Astrocyte (in vitro differentiated cells and primary cell): Measurements from ENCODE around the gene DGKG. TPM values are rescaled to one million over a fixed set of nuclear protein-coding genes. Genes with fewer than 3 reads are reported as not detected.

Experiments used
- DNase-seq: peaks from one replicate; pipeline ENCODE4 v3.0.0-alpha.2; 2010; ENCODE audit warnings: low read depth
- FAIRE-seq: peaks from 2 replicates; lab custom pipeline; 2011; peaks lifted over from hg19 to GRCh38; lab: Jason Lieb, UNC
- H2AFZ ChIP-seq: 2 replicates; pipeline ENCODE4 v1.6.0; 2012; ENCODE audit warnings: low read depth, low read length, inconsistent platforms
- H3K27ac ChIP-seq: 2 replicates; pipeline ENCODE4 v1.5.1; 2011; ENCODE audit warnings: low read depth, low read length, inconsistent platforms
- H3K27me3 ChIP-seq: 2 replicates; pipeline ENCODE4 v1.6.0; 2011; ENCODE audit warnings: low read length, inconsistent platforms; ENCODE audit not compliant: insufficient read depth
- H3K36me3 ChIP-seq: 2 replicates; pipeline ENCODE4 v1.5.1; 2011; ENCODE audit warnings: low read length, inconsistent platforms; ENCODE audit not compliant: insufficient read depth
- H3K4me1 ChIP-seq: 2 replicates; pipeline ENCODE4 v1.5.1; 2011; ENCODE audit warnings: low read length, inconsistent platforms; ENCODE audit not compliant: insufficient read depth
- H3K4me2 ChIP-seq: 2 replicates; pipeline ENCODE4 v1.6.0; 2012; ENCODE audit warnings: low read length, inconsistent platforms
- H3K4me3 ChIP-seq: 2 replicates; pipeline ENCODE4 v1.5.1; 2011; ENCODE audit warnings: low read depth, mild to moderate bottlenecking, low read length, inconsistent platforms; ENCODE audit not compliant: insufficient read depth
- H3K79me2 ChIP-seq: 2 replicates; pipeline ENCODE4 v1.6.0; 2012; ENCODE audit warnings: mild to moderate bottlenecking, low read length, inconsistent platforms; ENCODE audit not compliant: insufficient read depth
- H3K9ac ChIP-seq: 2 replicates; pipeline ENCODE4 v1.6.0; 2012; ENCODE audit warnings: mild to moderate bottlenecking, low read length, inconsistent platforms
- H3K9me3 ChIP-seq: 2 replicates; pipeline ENCODE4 v1.5.1; 2012; ENCODE audit warnings: low read depth, mild to moderate bottlenecking, low read length, inconsistent platforms; ENCODE audit not compliant: insufficient read depth
- H4K20me1 ChIP-seq: 2 replicates; pipeline ENCODE4 v1.6.0; 2012; ENCODE audit warnings: low read length, inconsistent platforms; ENCODE audit not compliant: insufficient read depth
- H3K27ac Mint-ChIP-seq: one replicate; pipeline ENCODE4 v1.8.0; 2021; ENCODE audit warnings: mild to moderate bottlenecking, mixed read lengths; ENCODE audit not compliant: unreplicated experiment
- H3K27me3 Mint-ChIP-seq: one replicate; pipeline ENCODE4 v1.8.0; 2021; ENCODE audit warnings: low read depth, mixed read lengths; ENCODE audit not compliant: unreplicated experiment
- H3K36me3 Mint-ChIP-seq: one replicate; pipeline ENCODE4 v1.8.0; 2021; ENCODE audit warnings: low read depth, mixed read lengths; ENCODE audit not compliant: unreplicated experiment
- H3K4me1 Mint-ChIP-seq: one replicate; pipeline ENCODE4 v1.8.0; 2021; ENCODE audit warnings: low read depth, mixed read lengths; ENCODE audit not compliant: unreplicated experiment
- H3K4me3 Mint-ChIP-seq: one replicate; pipeline ENCODE4 v1.8.0; 2021; ENCODE audit warnings: mild to moderate bottlenecking, moderate library complexity, mixed read lengths; ENCODE audit not compliant: unreplicated experiment
- H3K9me3 Mint-ChIP-seq: one replicate; pipeline ENCODE4 v1.8.0; 2021; ENCODE audit warnings: mild to moderate bottlenecking, mixed read lengths; ENCODE audit not compliant: unreplicated experiment
- CTCF ChIP-seq: IDR thresholded peaks from 2 replicates; pipeline ENCODE4 v1.5.1; 2011; ENCODE audit warnings: low read depth, mild to moderate bottlenecking, inconsistent platforms, low read length, moderate library complexity; ENCODE audit not compliant: insufficient read depth
- EZH2 ChIP-seq: IDR thresholded peaks from 2 replicates; pipeline ENCODE4 v1.6.1; 2012; ENCODE audit warnings: mild to moderate bottlenecking, low read length, inconsistent platforms; ENCODE audit not compliant: insufficient read depth
- total RNA-seq: library from RNA; stranded (reverse); gene quantifications from 2 replicates; pipeline ENCODE4 v1.2.1, GENCODE V29; 2021

DGKG gene
- total RNA-seq, 1 donor from 2014 or later = 0.64 TPM

- DNase-seq (peak; percentile 89), FAIRE-seq (no peak)
- peaks cover 22% of the 10 kb centered on the region for H3K36me3 Mint-ChIP-seq
- no peak for TF ChIP-seq CTCF
- no peak for TF ChIP-seq EZH2
- no peaks in the 10 kb centered on the region for H3K9me3 ChIP-seq
- H3K4me2 ChIP-seq = peak overlapping the region; percentile 87
- peaks cover 5% of the 10 kb centered on the region for H3K36me3 ChIP-seq
- H3K4me1 Mint-ChIP-seq = peaks cover 38% of the 10 kb centered on the region
- H3K4me3 Mint-ChIP-seq = peak overlapping the region; percentile 63
- H3K27me3 Mint-ChIP-seq = no peaks in the 10 kb centered on the region
- H3K9ac ChIP-seq = peak overlapping the region; percentile 37
- peak overlapping the region; percentile 55 for H3K4me3 ChIP-seq
- no peak overlapping the region for H3K27ac ChIP-seq
- peak overlapping the region; percentile 43 for H2AFZ ChIP-seq
- no peaks in the 10 kb centered on the region for H3K9me3 Mint-ChIP-seq
- H3K27ac Mint-ChIP-seq = peak overlapping the region; percentile 42
- H3K4me1 ChIP-seq = peaks cover 28% of the 10 kb centered on the region
- H3K79me2 ChIP-seq = peaks cover 3% of the 10 kb centered on the region
- H4K20me1 ChIP-seq = peaks cover 30% of the 10 kb centered on the region
- no peaks in the 10 kb centered on the region for H3K27me3 ChIP-seq
Measured at GRCh38 chr3:186097663-186098451, 264.2 kb downstream of the DGKG start.

GRCh38 chr3:186097317-186097662, 264.7 kb downstream of the DGKG start:
- Mint-ChIP-seq H3K27ac (peak overlapping the region; percentile 42), H3K4me1 (peaks cover 35% of the 10 kb centered on the region)
- TF ChIP-seq CTCF = no peak
- TF ChIP-seq EZH2 = no peak

More at GRCh38 chr3:186097317-186097662, 264.7 kb downstream of the DGKG start:
- H3K4me2 ChIP-seq = peak overlapping the region; percentile 87
- DNase-seq (no peak), FAIRE-seq (no peak)
- no peaks in the 10 kb centered on the region for H3K9me3 ChIP-seq
- peaks cover 27% of the 10 kb centered on the region for H4K20me1 ChIP-seq
- Mint-ChIP-seq H3K4me3 (peak overlapping the region; percentile 63), H3K36me3 (peaks cover 23% of the 10 kb centered on the region), H3K9me3 (no peaks in the 10 kb centered on the region), H3K27me3 (no peaks in the 10 kb centered on the region)
- no peak overlapping the region for H3K27ac ChIP-seq
- H2AFZ ChIP-seq = peak overlapping the region; percentile 15
- peaks cover 28% of the 10 kb centered on the region for H3K4me1 ChIP-seq
- H3K9ac ChIP-seq = peak overlapping the region; percentile 15
- H3K36me3 ChIP-seq = peaks cover 5% of the 10 kb centered on the region
- no peaks in the 10 kb centered on the region for H3K27me3 ChIP-seq
- no peaks in the 10 kb centered on the region for H3K79me2 ChIP-seq
- H3K4me3 ChIP-seq = peak overlapping the region; percentile 55

Other genes with a start within 250 kb of the DGKG start
- 1.3 and 2.1 TPM in 2 replicates for gene CRYGS, start 182.1 kb upstream of the DGKG start, total RNA-seq
- 8.7 and 10.2 TPM in 2 replicates for gene TBCCD1, start 205.1 kb upstream of the DGKG start, total RNA-seq
- gene DNAJB11, start 208.5 kb upstream of the DGKG start, total RNA-seq = 83.0 and 84.3 TPM in 2 replicates